HG03460 (cell line): Measurements from ENCODE around the gene THAP6.
"Not testable (repeated sequence)": the region's sequence is repeated elsewhere in the genome, so short reads cannot be mapped to it uniquely, and the experiment has no call there.

Source experiments
- ATAC-seq: cut with Tn5 transposase; IDR thresholded peaks from one replicate; pipeline ENCODE4 v1.9.1; 2021; ENCODE audit not compliant: unreplicated experiment

The THAP6 gene, protein sequence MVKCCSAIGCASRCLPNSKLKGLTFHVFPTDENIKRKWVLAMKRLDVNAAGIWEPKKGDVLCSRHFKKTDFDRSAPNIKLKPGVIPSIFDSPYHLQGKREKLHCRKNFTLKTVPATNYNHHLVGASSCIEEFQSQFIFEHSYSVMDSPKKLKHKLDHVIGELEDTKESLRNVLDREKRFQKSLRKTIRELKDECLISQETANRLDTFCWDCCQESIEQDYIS

DNA sequence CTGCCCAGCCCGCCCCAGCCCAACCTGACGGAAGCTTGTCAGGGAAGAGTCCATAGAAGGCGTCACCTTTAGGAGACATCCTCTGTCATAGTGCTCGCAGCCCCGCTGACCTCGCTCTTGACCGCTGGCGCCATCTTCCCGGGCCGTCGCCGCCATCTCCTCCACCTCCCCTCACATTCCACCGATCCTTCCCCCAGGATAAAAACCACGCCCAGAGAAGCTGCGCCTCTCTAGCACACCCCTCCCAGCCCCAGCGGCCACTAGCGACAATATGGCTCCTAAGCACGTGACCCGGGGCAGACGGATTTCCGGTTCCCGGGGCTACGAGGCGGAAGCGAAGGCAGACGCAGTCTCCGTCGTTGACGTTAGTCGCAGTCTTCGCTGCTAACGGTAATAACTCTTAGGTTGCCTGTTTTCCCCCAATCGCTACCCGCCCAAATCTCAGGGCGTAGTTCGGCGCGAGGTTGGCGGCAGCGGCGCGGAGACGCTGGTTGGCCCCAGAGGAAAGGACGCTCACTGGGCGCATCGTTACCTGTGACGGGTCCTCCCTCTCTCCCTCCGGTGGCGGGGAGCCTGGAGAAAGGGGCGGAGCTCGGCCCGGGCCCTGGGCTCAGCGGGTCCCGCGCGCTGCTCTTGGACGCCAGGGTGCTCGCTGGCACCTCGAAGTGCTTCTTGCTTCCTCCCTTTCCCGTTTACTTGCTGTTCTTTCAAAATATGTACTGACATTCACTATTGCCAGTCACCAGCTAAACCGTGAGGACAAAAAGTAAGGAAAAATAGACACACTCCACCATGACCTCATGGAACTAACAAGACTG, at the start of gene THAP6, which contains the start of gene RCHY1:
Gene THAP6, plus strand, starts transcription at position 343 of the 818 bp plus-strand sequence. CDS start 980 bp downstream, outside the sequence.
Gene RCHY1, minus strand, starts transcription at position 273 of the 818 bp plus-strand sequence. Its CDS starts 117 bp downstream, at position 156.
- peak; percentile 95 for ATAC-seq

DNA sequence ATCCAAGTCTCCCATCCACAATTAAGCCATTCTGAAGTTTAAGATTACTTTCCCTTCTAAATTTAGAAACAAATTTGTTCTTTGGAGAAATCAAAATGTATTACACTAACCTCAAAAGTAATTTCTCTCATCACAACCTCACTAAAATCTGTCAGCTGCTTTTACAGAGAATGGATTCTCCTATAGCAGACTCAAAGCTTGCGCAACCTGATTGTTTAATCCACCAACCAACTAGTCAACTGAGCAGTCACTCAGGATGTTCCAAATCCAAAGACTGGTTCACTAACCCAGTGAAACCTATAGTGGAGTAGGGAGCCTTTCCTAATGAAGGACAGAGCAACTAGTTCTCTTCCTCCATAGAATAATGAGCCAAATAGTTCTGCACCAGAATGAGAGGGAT, 44.4 kb upstream of the THAP6 start:
- no peak for ATAC-seq

DNA sequence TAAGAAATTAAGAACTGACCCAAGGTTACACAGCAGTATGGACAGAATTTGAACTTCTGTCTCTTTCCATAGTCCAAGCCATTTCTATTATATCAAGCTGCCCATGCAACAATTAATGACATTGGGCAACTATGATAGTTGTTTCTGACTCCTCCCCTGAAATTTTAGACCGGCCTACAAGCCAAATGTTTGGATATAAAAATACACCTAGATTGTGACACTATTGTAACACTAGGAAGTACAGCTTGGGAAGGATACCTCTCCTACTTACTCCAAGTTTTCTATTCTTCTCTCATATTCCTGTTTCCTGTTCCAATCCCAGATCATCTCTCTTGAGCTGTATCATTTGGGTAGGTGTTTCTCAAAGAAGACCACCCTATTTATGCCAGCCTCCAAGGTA, 43.5 kb upstream of the THAP6 start:
- no peak for ATAC-seq

DNA sequence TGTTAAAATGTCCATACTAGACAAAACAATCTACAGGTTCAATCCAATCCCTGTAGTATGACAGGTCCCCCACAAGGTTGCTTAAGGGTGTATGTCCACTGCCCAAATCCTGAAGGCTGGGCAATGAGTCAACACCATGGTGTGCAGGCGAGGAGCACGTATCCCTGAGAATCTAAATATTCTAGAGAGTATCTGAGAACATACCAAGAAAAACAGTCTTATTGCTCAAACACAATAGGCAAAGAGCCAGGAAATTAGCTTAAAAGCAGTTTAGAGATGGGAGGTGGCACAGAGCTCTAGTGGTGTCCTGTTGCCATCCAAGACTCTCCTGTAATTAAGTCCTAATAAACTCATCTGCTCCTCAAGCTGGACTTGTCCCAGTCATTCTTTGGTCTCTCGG, 37.1 kb upstream of the THAP6 start:
- ATAC-seq: no peak

DNA sequence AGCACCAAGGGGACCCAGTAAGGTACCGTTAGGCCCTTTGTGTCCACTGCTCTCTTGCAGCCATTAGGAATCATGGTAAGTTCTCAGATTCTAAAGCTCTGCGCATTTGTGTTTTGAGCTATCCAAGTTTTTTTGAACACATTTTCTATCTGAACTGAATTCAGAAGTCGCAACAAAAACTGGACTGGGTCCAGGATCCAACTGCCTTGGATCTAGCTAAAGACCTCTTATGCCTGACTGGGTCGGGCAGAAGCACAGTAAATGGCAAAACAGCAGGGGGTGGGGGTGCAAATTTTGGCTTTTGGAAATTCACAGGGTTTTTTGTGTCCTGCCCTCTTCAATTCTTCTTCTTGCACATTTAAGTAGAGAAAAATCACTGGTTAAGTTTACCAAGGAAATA, 30.1 kb upstream of the THAP6 start:
- ATAC-seq: no peak

DNA sequence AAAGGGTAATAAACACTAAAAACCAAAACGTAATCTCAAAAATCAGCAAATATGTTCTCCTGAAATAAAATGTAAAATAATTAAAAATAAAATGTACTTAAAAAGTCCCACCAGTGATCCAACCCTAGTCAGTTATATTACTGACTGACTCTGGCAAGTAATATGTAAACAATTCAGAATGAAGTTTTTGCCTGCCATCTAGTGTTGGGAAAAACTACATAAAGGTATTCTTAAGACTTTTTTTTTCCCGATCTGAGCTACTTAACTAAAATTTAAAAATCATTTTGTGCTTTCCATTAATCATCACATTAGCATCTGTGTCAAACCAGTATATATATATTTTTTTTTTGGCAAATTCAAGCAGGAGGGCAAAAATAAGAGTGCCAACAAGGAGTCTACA, 24.1 kb upstream of the THAP6 start:
- ATAC-seq: no peak

DNA sequence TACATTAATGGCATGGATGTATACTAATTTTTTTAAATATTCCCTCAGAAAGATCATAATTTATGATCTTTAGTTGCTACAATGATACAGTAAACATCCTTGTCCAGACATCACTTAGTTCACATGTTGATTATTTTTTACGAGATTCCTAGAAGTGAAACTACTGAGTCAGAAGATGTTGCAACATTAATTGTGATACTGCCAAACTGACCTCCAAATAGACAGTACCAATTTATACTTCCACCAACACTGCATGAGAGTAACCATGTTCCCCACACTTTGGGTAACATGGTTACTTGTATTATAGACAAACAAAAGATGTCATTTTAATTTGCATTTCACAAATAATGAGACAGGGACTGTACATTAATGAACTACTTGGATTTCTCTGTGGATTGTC, 19.7 kb upstream of the THAP6 start:
- ATAC-seq: no peak

DNA sequence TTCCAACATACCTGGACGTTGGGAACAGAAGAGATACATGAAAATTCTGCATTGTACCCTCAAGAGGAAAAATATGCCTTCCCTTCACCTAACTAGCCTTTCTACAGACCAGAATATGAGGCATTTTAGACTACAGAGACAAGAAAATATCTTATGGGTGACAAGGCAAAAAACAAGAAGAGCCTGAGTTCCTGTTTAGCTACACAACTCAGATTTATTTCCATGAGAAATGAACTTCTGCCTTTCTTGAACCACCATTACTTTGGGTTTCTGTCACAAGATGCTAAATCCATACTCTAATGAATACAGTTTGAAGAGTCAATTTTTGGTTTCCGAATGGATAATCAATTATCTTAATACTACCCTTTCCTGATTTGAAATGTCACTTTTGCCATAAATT, 18.8 kb upstream of the THAP6 start:
- ATAC-seq: no peak

DNA sequence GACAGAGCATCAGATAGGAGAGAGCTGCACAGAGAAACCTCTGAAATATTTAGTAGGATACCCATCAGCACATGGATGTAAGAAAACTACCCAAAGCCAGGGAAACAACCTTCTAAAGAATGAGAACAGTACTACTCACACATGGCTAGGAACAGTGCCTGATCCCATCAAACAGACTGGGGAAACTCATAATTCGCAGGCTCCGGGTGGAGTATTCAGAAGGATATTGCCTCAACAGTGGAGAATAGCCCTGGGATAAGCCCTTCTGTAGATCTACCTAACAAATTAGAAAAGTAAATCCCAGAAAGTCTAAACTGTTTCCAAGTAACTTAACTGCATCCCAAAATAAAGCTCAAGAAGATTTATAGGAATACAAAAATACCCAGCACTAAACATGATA, 17.9 kb upstream of the THAP6 start:
- no peak for ATAC-seq

DNA sequence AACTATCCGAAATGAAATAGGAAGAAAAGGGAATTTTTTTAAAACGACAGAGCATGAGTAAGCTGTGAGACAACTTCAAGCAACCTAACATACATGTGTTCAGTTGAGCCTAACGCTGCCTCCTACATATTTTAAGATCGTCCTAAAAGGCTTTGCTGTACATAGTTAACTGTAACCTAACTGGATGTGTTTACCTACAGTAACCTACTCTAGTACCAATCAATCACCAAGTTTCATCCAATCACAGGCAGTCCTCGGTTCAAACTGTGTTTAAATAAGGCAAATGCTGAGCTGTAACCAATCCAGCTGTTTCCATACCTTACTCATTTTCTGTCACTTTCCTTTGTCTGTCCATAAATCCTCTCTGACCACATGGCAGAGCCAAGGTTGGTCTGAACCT, 17.1 kb upstream of the THAP6 start:
- no peak for ATAC-seq

DNA sequence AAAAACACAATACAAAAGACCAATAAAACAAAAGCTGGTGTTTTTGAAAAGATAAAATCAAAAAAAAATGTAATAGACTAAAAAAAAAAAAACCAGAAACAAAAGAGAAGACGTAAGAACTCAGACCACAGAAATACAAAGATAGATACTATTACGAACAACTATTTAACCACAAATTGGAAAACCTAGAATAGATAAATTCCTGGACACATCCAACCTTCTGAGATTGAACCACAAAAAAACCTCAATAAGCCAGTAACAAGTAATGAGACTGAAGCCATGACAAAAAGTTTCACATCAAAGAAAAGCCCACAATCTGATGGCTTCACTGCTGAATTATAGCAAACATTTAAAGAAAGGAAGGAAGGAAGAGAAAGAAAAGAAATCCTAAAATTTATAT, 16.2 kb upstream of the THAP6 start:
- no peak for ATAC-seq

DNA sequence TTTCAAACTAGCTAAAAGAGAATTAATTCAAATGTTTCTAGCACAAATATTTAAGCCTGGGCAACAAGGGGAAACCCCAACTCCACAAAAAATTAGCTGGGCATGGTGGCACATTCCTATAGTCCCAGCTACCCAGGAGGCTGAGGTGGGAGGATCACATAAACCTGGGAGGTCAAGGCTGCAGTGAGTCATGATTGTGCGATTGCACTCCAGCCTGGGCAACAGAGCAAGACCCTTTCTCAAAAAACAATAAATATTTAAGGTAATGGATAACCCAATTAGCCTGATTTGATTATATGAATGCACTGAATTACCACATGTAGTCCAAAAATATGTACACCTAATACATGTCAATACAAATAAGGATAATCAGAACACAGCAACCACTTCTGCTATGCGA, 14.4 kb upstream of the THAP6 start:
- ATAC-seq: no peak

DNA sequence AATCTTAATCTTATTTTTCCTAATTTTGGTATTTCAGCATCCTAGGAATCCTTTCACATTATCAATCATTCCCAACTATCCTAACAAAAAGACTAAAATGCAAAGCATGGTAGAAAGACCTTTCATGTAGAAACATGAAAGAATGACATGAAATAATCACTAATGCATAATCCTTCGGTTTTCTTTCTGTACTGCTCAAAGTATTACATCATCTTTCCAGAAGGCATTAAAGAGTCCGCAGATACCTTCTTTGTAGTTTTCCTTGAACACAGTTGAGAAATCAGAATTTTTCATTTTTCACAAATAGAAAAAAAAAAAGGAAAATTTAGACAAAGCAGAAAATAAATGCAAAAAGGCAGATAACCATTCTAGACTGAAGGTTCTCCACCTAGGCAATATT, 11.6 kb upstream of the THAP6 start:
- no peak for ATAC-seq

DNA sequence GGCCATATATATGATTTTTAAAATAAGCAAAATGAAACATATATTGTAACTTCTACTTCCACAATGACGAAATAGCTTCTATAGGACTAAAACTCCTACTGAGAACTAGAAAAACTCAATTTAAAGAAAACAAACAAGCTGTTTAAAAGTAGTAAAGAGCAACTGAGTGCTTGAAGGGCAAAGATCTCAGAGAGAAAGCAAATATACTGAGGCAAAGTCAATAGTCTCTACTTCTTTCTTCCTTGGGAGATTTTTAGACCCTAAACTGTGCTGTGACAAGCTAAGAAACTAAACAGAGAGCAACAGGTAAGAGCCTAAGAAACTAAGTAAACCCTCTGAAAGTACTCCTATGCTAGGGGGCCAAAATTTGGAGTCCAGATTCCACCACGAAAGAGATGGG, 8.6 kb upstream of the THAP6 start:
- no peak for ATAC-seq

DNA sequence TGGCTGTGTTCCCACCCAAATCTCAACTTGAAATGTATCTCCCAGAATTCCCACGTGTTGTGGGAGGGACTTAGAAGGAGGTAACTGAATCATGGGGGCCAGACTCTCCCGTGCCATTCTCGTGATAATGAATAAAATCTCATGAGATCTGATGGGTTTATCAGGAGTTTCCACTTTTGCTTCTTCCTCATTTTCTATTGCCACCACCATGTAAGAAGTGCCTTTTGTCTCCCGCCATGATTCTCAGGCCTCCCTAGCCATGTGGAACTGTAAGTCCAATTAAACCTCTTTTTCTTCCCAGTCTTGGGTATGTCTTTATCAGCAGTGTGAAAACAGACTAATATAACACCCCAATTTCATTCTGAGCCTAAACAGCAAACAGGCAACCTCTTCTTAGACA, 4.7 kb upstream of the THAP6 start:
- not testable (repeated sequence) for ATAC-seq

DNA sequence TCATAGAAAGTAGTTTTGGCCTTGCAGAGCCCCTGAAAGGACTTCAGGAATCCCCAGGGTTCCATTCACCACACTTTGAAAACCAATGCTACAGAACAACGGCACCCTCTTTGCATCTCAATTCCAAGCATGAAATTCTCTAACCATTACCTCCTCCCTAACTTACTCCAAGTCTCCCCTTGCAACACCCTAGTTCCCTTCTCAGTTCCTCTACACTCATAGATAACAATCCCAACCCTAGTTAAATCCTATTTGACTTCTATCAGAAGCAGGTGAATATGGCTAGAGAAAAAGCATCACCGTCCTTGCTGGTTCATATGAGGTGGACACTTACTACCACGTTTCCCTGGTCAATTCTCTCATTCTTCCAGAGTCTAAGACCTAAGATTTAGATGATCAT, 2.4 kb upstream of the THAP6 start:
- no peak for ATAC-seq

DNA sequence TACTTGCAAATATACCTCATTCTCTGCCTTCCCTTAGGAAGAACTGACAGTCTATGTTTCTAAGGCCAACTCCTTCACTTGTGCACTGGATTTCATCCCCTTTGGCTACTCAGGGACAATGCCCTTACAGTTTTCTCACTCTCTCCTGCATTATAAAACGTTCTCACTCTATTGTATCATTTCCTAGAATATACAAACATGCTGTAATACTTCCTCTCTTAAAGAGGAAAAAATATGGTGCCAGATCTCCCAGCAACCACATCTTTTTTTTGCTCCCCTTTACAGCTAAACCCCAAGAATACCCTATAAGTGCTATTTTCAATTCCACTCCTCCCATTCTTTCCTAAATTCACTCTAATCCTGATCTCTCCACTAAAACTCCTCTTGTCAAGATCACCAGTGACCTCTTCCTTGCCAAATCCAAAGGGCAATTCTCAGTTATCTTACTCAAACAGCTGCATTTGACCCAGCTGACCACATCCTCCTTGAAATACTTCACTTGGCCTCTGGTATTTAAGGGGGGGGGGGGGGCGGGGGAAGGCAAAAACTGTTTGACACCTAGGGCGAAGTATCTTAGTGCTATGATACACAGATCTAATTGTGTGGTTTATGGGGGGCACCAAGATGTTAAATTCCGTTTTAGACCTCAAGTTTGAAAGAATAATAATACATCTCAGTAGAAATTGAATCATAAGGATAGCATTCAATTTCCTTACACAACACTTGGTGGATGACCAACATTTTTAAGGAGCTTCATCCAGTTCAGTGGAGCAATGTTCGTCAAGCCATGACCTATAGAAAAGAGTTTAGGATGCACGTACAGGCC, 1.7 kb upstream of the THAP6 start:
- no peak for ATAC-seq

DNA sequence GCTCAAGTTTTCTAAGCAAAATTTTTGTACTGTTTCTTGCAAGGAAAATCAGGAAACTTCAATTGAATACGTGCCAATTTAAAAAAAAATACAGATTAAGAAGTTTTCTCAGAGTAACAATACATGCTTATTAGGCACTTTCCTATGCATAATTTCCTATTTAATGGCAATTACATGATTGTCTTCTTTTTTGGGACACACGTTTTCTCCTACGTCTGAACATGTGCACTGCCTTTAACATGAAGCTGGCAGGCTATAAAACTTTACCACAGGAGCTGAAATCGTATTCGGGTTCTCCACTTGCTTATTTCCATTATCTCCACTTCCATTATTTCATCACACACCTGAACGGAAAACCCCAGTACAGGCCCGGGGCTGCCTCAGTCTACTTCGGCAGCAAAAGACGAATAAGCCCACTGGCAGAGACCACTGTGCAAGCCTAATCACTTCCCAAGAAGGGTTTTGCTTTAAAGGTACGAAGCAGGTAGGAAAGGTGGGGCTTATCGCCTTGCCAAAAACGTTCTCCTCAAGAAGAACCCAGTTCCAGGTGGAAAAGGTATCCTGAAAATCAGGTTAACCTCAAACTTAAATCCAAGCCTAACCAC, 645 bp upstream of the THAP6 start:
- no peak for ATAC-seq

DNA sequence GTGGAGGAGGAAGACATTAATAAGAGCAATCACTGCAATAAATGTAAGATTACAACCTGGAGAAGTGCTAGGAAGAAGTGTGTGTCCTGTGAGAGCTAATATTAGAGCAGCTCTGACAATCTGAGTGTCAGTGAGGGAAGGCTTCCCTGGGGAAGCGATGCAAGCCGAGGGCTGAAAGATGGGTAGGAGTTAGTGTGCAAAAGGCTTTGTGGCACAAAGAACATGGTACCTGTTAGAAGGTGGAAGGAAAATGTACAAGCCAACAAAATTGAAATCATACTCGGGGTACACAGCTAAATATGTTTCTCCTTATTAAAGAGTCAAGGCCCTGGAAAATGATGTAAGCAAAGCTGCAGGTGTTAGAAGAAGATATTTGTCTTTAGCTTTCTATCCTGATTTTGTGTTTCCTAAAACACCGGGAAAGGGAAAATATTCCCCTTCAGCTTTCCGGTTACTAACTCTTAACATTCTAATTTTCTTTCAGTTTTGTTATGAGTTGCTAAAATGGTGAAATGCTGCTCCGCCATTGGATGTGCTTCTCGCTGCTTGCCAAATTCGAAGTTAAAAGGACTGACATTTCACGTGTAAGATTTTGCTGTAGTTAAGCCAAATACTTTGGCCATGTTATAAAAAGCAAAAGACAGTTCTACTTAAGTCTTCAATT, 808 bp downstream of the THAP6 start:
- ATAC-seq: no peak

DNA sequence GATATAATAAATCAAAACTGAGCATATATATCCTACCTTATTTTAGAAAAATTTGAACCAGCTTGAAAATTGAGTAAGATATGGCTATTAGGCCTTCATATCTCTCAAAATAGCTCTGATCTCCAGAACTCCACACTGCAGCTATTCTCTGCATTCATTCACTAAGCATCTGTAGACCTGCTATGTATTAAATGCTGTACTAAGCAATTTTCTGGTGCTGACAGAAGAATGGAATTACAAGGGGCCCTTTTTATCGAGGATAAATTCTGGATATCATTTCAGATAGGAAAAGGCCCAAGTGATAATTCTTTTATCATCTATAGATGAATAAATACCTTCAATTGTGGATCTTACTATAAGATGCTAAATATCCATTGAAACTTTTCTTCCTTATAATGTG, 1.9 kb downstream of the THAP6 start:
- ATAC-seq: no peak

DNA sequence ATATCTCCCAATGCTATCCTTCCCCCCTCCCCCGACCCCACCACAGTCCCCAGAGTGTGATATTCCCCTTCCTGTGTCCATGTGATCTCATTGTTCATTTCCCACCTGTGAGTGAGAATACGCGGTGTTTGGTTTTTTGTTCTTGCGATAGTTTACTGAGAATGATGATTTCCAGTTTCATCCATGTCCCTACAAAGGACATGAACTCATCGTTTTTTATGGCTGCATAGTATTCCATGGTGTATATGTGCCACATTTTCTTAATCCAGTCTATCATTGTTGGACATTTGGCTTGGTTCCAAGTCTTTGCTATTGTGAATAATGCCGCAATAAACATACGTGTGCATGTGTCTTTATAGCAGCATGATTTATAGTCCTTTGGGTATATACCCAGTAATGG, 5.2 kb downstream of the THAP6 start:
- not testable (repeated sequence) for ATAC-seq
